ENCODE results near the gene OR4L1.

DNA sequence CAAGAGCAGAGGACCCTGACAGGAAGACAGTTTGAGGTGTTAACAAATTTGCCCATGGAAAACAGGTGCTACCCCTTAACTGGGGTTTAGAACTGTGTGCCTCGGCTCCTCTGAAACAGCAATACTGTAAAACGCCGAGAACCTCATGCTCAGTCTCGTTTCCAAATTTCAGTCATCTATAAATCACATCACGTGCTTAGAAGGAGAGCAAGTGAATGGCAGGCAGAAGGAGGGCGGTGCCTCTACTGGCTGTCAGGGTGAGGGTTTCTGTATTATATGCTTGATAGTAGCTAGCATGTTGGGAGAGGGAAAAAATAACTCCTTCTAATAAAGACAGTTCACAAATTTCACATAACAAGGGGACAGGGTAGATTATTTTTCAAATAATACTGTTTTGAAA lies 28.8 kb upstream of the OR4L1 start:
- TF ChIP-seq, protein P1, sequence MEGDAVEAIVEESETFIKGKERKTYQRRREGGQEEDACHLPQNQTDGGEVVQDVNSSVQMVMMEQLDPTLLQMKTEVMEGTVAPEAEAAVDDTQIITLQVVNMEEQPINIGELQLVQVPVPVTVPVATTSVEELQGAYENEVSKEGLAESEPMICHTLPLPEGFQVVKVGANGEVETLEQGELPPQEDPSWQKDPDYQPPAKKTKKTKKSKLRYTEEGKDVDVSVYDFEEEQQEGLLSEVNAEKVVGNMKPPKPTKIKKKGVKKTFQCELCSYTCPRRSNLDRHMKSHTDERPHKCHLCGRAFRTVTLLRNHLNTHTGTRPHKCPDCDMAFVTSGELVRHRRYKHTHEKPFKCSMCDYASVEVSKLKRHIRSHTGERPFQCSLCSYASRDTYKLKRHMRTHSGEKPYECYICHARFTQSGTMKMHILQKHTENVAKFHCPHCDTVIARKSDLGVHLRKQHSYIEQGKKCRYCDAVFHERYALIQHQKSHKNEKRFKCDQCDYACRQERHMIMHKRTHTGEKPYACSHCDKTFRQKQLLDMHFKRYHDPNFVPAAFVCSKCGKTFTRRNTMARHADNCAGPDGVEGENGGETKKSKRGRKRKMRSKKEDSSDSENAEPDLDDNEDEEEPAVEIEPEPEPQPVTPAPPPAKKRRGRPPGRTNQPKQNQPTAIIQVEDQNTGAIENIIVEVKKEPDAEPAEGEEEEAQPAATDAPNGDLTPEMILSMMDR (conservative IDR thresholded peaks at IDR 0.05 in 1 of 2, IDR thresholded peaks at IDR 0.05 in 1 of 2; ENCODE audit: extremely low read depth in 1 of 2, insufficient read depth in 1 of 2, low read depth in 1 of 2, low read length in 2 of 2): no peak
- TF ChIP-seq EZH2 (IDR thresholded peaks at IDR 0.05; ENCODE audit: borderline replicate concordance, low read length): no peak
